Kidney (tissue), 14 donors: ENCODE data around the gene RAB21. TPM values are rescaled to one million over a fixed set of nuclear protein-coding genes. Genes with fewer than 3 reads are reported as not detected.

ENCODE experiments used
- DNase-seq, 5 donors: peaks; one replicate each; pipeline ENCODE4 v3.0.0-alpha.2; 2013 to 2020
- FAIRE-seq: peaks from 2 replicates; lab custom pipeline; 2012; peaks lifted over from hg19 to GRCh38; lab: Jason Lieb, UNC
- H3K27ac ChIP-seq, 2 donors: one replicate each; pipeline ENCODE4 v1.7.0; 2013; ENCODE audit warnings: low read depth in 2 of 2, low read length in 2 of 2, inconsistent platforms in 1 of 2
- H3K27me3 ChIP-seq: one replicate; pipeline ENCODE4 v1.7.1; 2013; ENCODE audit warnings: low read length, inconsistent platforms; ENCODE audit not compliant: control insufficient read depth, insufficient read depth
- H3K36me3 ChIP-seq, 3 donors: one replicate each; pipeline versions ENCODE4 v1.7.0 to v1.7.1; 2013; ENCODE audit warnings: low read length in 3 of 3, control low read depth in 1 of 3, inconsistent platforms in 1 of 3; ENCODE audit not compliant: insufficient read depth in 3 of 3, control insufficient read depth in 2 of 3
- H3K4me1 ChIP-seq, 3 donors: one replicate each; pipeline versions ENCODE4 v1.7.0 to v1.7.1; 2013; ENCODE audit warnings: low read length in 3 of 3, inconsistent platforms in 1 of 3, low read depth in 1 of 3; ENCODE audit not compliant: control insufficient read depth in 2 of 3, insufficient read depth in 2 of 3
- H3K4me3 ChIP-seq, 3 donors: one replicate each; pipeline versions ENCODE4 v1.7.0 to v1.8.1; 2013; ENCODE audit warnings: low read length in 3 of 3, control low read depth in 1 of 3, inconsistent platforms in 1 of 3
- H3K9ac ChIP-seq, 3 donors: one replicate each; pipeline versions ENCODE4 v1.7.0 to v1.7.1; 2013; ENCODE audit warnings: low read length in 3 of 3, control low read depth in 1 of 3, inconsistent platforms in 1 of 3
- H3K9me3 ChIP-seq, 3 donors: one replicate each; pipeline versions ENCODE4 v1.7.0 to v1.7.1; 2013; ENCODE audit warnings: low read length in 3 of 3, control low read depth in 1 of 3, inconsistent platforms in 1 of 3; ENCODE audit not compliant: control insufficient read depth in 2 of 3, insufficient read depth in 1 of 3
- CTCF ChIP-seq: IDR thresholded peaks from 3 replicates; pipeline ENCODE4 v1.5.1; 2012; ENCODE audit warnings: mild to moderate bottlenecking, moderate library complexity, borderline replicate concordance; ENCODE audit not compliant: insufficient read depth; ENCODE audit errors: extremely low read depth
- intact Hi-C: fragments of 100-400 bp; cut with DNase I; formaldehyde crosslinking; loops from one replicate; pipeline ENCODE4 v1.11.1; 2022
- polyA plus RNA-seq: library from polyadenylated mRNA; stranded (reverse); fragments of 350-450 nt; fragmentation: Illumina TruSeq; extraction: RNeasy Lipid Tissue Mini Kit (QIAGEN cat#74804); gene quantifications from one replicate; pipeline ENCODE4 v1.2.3, GENCODE V29; 2014; ENCODE audit warnings: low read depth, low replicate concordance; ENCODE audit not compliant: insufficient read depth
- total RNA-seq: library from RNA; stranded (reverse); fragmentation: NEBNext Ultra II Directional; extraction: Animal tissue kit (Norgen Biotek cat#: 25700); gene quantifications from one replicate; pipeline ENCODE4 v1.2.1, GENCODE V29; 2021
- donor health status: control.
- donor health status: control.
- donor health status: control.
- donor health status: control.
- donor health status: control.
- donor health status: DM: yes; HTN: yes; CAD: no.
- donor health status: Normal renal cell carcinoma (clear cell type).

RAB21 gene
- total and polyA plus RNA-seq, 2 donors from 2014 or later: 24.5 to 101 TPM

DNA sequence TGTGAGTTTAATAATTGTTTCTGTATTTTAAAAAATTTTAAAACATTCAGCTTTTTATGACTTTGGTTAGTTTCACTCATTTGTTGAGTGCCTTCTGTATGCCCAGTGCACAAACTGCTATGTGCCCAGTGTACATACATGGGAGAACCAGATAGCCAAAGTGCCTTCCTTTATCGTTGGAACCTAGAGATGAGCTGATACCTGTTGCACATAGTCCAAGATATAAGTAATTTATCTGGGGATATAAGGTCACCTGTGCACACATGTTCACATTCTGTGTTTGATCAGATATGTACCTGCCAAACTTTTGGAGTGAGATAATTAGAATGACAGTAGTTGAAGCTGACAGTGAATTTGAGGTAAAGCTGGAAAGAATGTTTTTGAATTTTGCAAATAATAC is 37.9 kb downstream of the RAB21 start:
- no peaks in the 10 kb centered on the region for H3K9me3 ChIP-seq
- no peak overlapping the region for H3K27ac ChIP-seq
- H3K9ac ChIP-seq: no peak overlapping the region
- no peaks in the 10 kb centered on the region for H3K4me1 ChIP-seq
- DNase-seq (no peak), FAIRE-seq (no peak)
- TF ChIP-seq CTCF: no peak
- no peaks in the 10 kb centered on the region for H3K36me3 ChIP-seq
- H3K4me3 ChIP-seq: no peak overlapping the region
- intact Hi-C loops: no loop called here
- no peaks in the 10 kb centered on the region for H3K27me3 ChIP-seq

DNA sequence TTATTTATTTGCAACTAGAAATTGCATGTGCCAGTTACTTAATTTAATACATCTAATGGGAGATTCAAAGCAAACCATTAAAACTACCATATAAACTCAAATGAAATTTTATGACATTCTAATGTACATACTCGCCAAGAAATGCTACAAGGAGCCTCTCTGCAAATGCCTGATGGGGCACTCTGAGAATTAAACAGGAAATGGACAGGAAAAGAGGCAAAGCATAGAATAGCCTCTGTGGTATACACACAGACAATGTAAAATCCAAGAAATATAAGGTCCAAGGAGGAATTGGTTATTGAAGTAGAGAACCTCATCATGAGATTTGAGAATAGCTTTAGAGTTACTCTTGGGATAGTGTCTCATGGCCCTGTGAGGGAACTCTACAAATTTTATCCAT is 41.2 kb downstream of the RAB21 start:
- no peaks in the 10 kb centered on the region for H3K9me3 ChIP-seq
- H3K9ac ChIP-seq: no peak overlapping the region
- no peak overlapping the region for H3K4me3 ChIP-seq
- intact Hi-C loops: no loop called here
- no peaks in the 10 kb centered on the region for H3K36me3 ChIP-seq
- H3K27me3 ChIP-seq: no peaks in the 10 kb centered on the region
- FAIRE-seq (no peak), DNase-seq (no peak)
- no peak for TF ChIP-seq CTCF
- H3K4me1 ChIP-seq: no peaks in the 10 kb centered on the region
- H3K27ac ChIP-seq: no peak overlapping the region

- FAIRE-seq (peak; percentile 54), DNase-seq (no peak)
- H3K36me3 ChIP-seq: no peaks in the 10 kb centered on the region
- no peaks in the 10 kb centered on the region for H3K27me3 ChIP-seq
- H3K27ac ChIP-seq: no peak overlapping the region
- no peaks in the 10 kb centered on the region for H3K9me3 ChIP-seq
- no peak overlapping the region for H3K9ac ChIP-seq
- no peaks in the 10 kb centered on the region for H3K4me1 ChIP-seq
- H3K4me3 ChIP-seq: no peak overlapping the region
- intact Hi-C loops: no loop called here
- TF ChIP-seq CTCF: no peak
Measured at GRCh38 chr12:71797531-71797930, 42.9 kb downstream of the RAB21 start.

GRCh38 chr12:71799106-71799505 is 44.4 kb downstream of the RAB21 start:
- no peaks in the 10 kb centered on the region for H3K36me3 ChIP-seq
- H3K9ac ChIP-seq: no peak overlapping the region
- H3K9me3 ChIP-seq: no peaks in the 10 kb centered on the region
- H3K4me1 ChIP-seq: no peaks in the 10 kb centered on the region
- no peak overlapping the region for H3K27ac ChIP-seq
- H3K27me3 ChIP-seq: no peaks in the 10 kb centered on the region
- intact Hi-C loops: no loop called here
- FAIRE-seq (no peak), DNase-seq (no peak)
- H3K4me3 ChIP-seq: peak overlapping the region in 1 of 3 donors; percentile 25
- no peak for TF ChIP-seq CTCF
